HepG2 (cell line): ENCODE measurements around the gene ATP8B1. TPM values are rescaled to one million over a fixed set of nuclear protein-coding genes. Genes with fewer than 3 reads are reported as not detected.

Source experiments
- ATAC-seq: fragments of 200-7000 bp; cut with Tn5 transposase; 3 replicates; pipeline ENCODE4 v1.9.1; 2020; ENCODE audit warnings: mild to moderate bottlenecking, moderate library complexity
- BruUV-seq: library from RNA; stranded (reverse); fragments of 400-500 nt; replicated peaks from 2 replicates; lab custom pipeline; 2021; lab: Mats Ljungman, UMichigan
- CTCF ChIA-PET: fragments of 300-600 bp; formaldehyde crosslinking; extraction: SDS; loops from one replicate; lab custom pipeline; 2021; ENCODE audit warnings: low total read pairs, inconsistent platforms, low intra/inter-chr PET ratio; lab: Yijun Ruan, JAX
- POLR2A ChIA-PET: fragments of 350-600 bp; sonication (Branson Sonifier 250); formaldehyde crosslinking; loops from one replicate; lab custom pipeline; 2020; ENCODE audit warnings: antibody characterized with exemption, inconsistent platforms; lab: Yijun Ruan, JAX
- DNase-seq: peaks from one replicate; pipeline ENCODE4 v3.0.0-alpha.2; 2015; ENCODE audit warnings: low spot score
- FAIRE-seq: peaks from 3 replicates; lab custom pipeline; 2011; peaks lifted over from hg19 to GRCh38; lab: Jason Lieb, UNC
- H2AFZ ChIP-seq: one replicate; pipeline ENCODE4 v1.6.1; 2011; ENCODE audit warnings: low read length, inconsistent platforms
- H3K27ac ChIP-seq: fragments of 300-600 bp; 3 replicates; pipeline ENCODE4 v1.8.0; 2011; ENCODE audit warnings: mixed run types, mild to moderate bottlenecking, mixed read lengths, low read length, inconsistent platforms; ENCODE audit not compliant: insufficient read depth; ENCODE audit errors: extremely low read length
- H3K27me3 ChIP-seq, 2 experiments: fragments of 200-600 bp in 1 of 2; 2 replicates in 1 of 2; 3 replicates in 1 of 2; pipeline versions ENCODE4 v1.6.0 to v1.8.0; 2011; ENCODE audit warnings: low read length in 2 of 2, mild to moderate bottlenecking in 2 of 2, moderate library complexity in 2 of 2, inconsistent platforms in 1 of 2; ENCODE audit not compliant: insufficient read depth in 2 of 2, control insufficient read depth in 1 of 2
- H3K36me3 ChIP-seq, 2 experiments: fragments of 200-600 bp in 1 of 2; replicated peaks in 1 of 2; 2 replicates in 1 of 2; 3 replicates in 1 of 2; pipeline versions ENCODE4 v1.5.1 to v1.8.0; 2011; ENCODE audit warnings: low read length in 2 of 2, inconsistent platforms in 1 of 2; ENCODE audit not compliant: insufficient read depth in 2 of 2, control insufficient read depth in 1 of 2
- H3K4me1 ChIP-seq: 2 replicates; pipeline ENCODE4 v1.5.1; 2012; ENCODE audit warnings: low read length, inconsistent platforms; ENCODE audit not compliant: insufficient read depth
- H3K4me2 ChIP-seq: 2 replicates; pipeline ENCODE4 v1.6.0; 2011; ENCODE audit warnings: low read depth, low read length, inconsistent platforms
- H3K4me3 ChIP-seq, 3 experiments: fragments of 200-600 bp in 1 of 3; sonication (generic), shearing (Covaris generic) in 1 of 3; replicated peaks in 1 of 3; 2 replicates each; pipeline ENCODE4 v1.5.1; 2011 to 2016; ENCODE audit warnings: low read length in 3 of 3, inconsistent platforms in 2 of 3, low read depth in 2 of 3, mild to moderate bottlenecking in 2 of 3, control low read depth in 1 of 3, mixed read lengths in 1 of 3; ENCODE audit not compliant: insufficient read depth in 1 of 3
- H3K79me2 ChIP-seq: one replicate; pipeline ENCODE4 v1.6.1; 2011; ENCODE audit warnings: low read length, inconsistent platforms; ENCODE audit not compliant: insufficient read depth
- H3K9ac ChIP-seq: 2 replicates; pipeline ENCODE4 v1.6.0; 2011; ENCODE audit warnings: mild to moderate bottlenecking, low read depth, low read length, inconsistent platforms; ENCODE audit not compliant: insufficient read depth
- H3K9me3 ChIP-seq: 2 replicates; pipeline ENCODE4 v1.5.1; 2012; ENCODE audit warnings: mild to moderate bottlenecking, low read length
- H4K20me1 ChIP-seq: 2 replicates; pipeline ENCODE4 v1.6.0; 2011; ENCODE audit warnings: inconsistent platforms, mild to moderate bottlenecking, low read length, moderate library complexity; ENCODE audit not compliant: insufficient read depth
- ARID4A ChIP-seq: sonication (generic); formaldehyde crosslinking; IDR thresholded peaks from 2 replicates; pipeline ENCODE4 v1.5.0; 2020; ENCODE audit warnings: mild to moderate bottlenecking, missing genetic modification reagents, borderline replicate concordance
- ARNT ChIP-seq: fragments of 450-650 bp; IDR thresholded peaks from 2 replicates; pipeline ENCODE4 v1.6.1; 2017
- DMAP1 ChIP-seq: IDR thresholded peaks from 2 replicates; pipeline ENCODE4 v1.6.1; 2016
- EEA1 ChIP-seq: sonication (generic); formaldehyde crosslinking; IDR thresholded peaks from 2 replicates; pipeline ENCODE4 v1.5.1; 2020; ENCODE audit warnings: mild to moderate bottlenecking, missing genetic modification reagents, borderline replicate concordance
- EZH2 ChIP-seq: conservative IDR thresholded peaks from 2 replicates; pipeline ENCODE4 v1.6.1; 2012; ENCODE audit warnings: mild to moderate bottlenecking, low read depth, low read length, moderate library complexity
- PHF21A ChIP-seq: sonication (generic); formaldehyde crosslinking; IDR thresholded peaks from 2 replicates; pipeline ENCODE4 v1.5.0; 2020; ENCODE audit warnings: mild to moderate bottlenecking, missing genetic modification reagents
- SOX5 ChIP-seq: IDR thresholded peaks from 2 replicates; pipeline ENCODE4 v1.6.1; 2016; ENCODE audit warnings: borderline replicate concordance
- TSC22D2 ChIP-seq: sonication (generic); formaldehyde crosslinking; IDR thresholded peaks from 2 replicates; pipeline ENCODE4 v1.5.1; 2020; ENCODE audit warnings: missing genetic modification reagents, mild to moderate bottlenecking, borderline replicate concordance
- ZNF124 ChIP-seq: sonication (generic); formaldehyde crosslinking; IDR thresholded peaks from 2 replicates; pipeline ENCODE4 v1.4.0; 2020; ENCODE audit warnings: missing genetic modification reagents
- ZNF20 ChIP-seq: sonication (generic); formaldehyde crosslinking; IDR thresholded peaks from 2 replicates; pipeline ENCODE4 v1.4.0; 2020; ENCODE audit warnings: mild to moderate bottlenecking, moderate library complexity, missing genetic modification reagents
- ZNF503 ChIP-seq: sonication (generic); formaldehyde crosslinking; IDR thresholded peaks from 2 replicates; pipeline ENCODE4 v1.4.0; 2020; ENCODE audit warnings: missing genetic modification reagents
- ZNF512 ChIP-seq: sonication (generic); formaldehyde crosslinking; IDR thresholded peaks from 2 replicates; pipeline ENCODE4 v1.4.0; 2020; ENCODE audit warnings: mild to moderate bottlenecking, missing genetic modification reagents
- ZNF546 ChIP-seq: sonication (generic); formaldehyde crosslinking; conservative IDR thresholded peaks from 2 replicates; pipeline ENCODE4 v1.8.1; 2023; ENCODE audit warnings: mild to moderate bottlenecking, missing genetic modification reagents
- WGBS: methylation state at CpG from one replicate; pipeline ENCODE4 v1.1.6; 2017; ENCODE audit warnings: low lambda C conversion rate; 5-methylcytosine and 5-hydroxymethylcytosine counted together
- in situ Hi-C: cut with HindIII; loops from 2 replicates; pipeline ENCODE4 v1.10.0; 2017; ENCODE audit warnings: low pct_unique_long_range_greater_than_20kb; ENCODE audit not compliant: extremely low pct_ligation_motif_present
- intact Hi-C: fragments of 100-400 bp; cut with micrococcal nuclease; formaldehyde crosslinking; loops from one replicate; pipeline ENCODE4 v1.10.0; 2022; ENCODE audit not compliant: unreplicated experiment
- polyA plus RNA-seq, 8 experiments: library from polyadenylated mRNA; depleted of rRNA in 3 of 8; stranded (reverse) in 7 of 8; unstranded in 1 of 8; fragments of >200 nt; fragmentation: Illumina TruSeq in 4 of 8; extraction: Trizol in 4 of 8; gene quantifications; 2 replicates each; pipeline versions ENCODE4 v1.2.1 to v1.2.3, GENCODE V29; 2011 to 2016; ENCODE audit warnings: low read depth in 4 of 8, missing spikeins in 1 of 8, mixed read lengths in 1 of 8; ENCODE audit not compliant: insufficient read depth in 1 of 8
- total RNA-seq, 5 experiments: library from RNA; depleted of rRNA; stranded (reverse); fragments of >200 nt; fragmentation: Illumina TruSeq; extraction: Trizol; gene quantifications; 2 replicates each; pipeline ENCODE4 v1.2.3, GENCODE V29; 2016; ENCODE audit warnings: low read depth in 1 of 5

ATP8B1 gene
- total and polyA plus RNA-seq, 2 of the 13 experiments (the other 11 are each of a cell fraction or from before 2014, with no cell fraction given): 2.8 to 4.0 TPM

- intact Hi-C loops: no loop called here
- POLR2A ChIA-PET: interaction anchor here (0.9 kb wide), 1 partner anchor 44 kb away, joined by 5 read pairs; no protein-coding TSS in a partner anchor
- BruUV-seq: no TSS peak
- H3K27me3 ChIP-seq: no peaks in the 10 kb centered on the region
- H3K27ac ChIP-seq: no peak overlapping the region
- WGBS: 65% methylated on average over 1 of the region's 1 CpG
- CTCF ChIA-PET: no interaction called here
- H4K20me1 ChIP-seq: no peaks in the 10 kb centered on the region
- no peak for FAIRE-seq
- peaks cover 35% of the 10 kb centered on the region for H3K4me1 ChIP-seq
- H3K79me2 ChIP-seq: no peaks in the 10 kb centered on the region
- H2AFZ ChIP-seq: no peak overlapping the region
- H3K36me3 ChIP-seq: no peaks in the 10 kb centered on the region
- TF ChIP-seq EZH2: no peak
- no peak for TF ChIP-seq ZNF124
- no peak for TF ChIP-seq ZNF546 (CRISPR knock-in tag)
- TF ChIP-seq ARNT: no peak
- no peak for TF ChIP-seq SOX5 (CRISPR knock-in tag)
- TF ChIP-seq DMAP1 (CRISPR knock-in tag): no peak
- DNase-seq: no peak
- ATAC-seq: no peak
- no peak overlapping the region for H3K4me2 ChIP-seq
- H3K9me3 ChIP-seq: no peaks in the 10 kb centered on the region
- no peak overlapping the region for H3K4me3 ChIP-seq
- in situ Hi-C loops: no loop called here
- H3K9ac ChIP-seq: no peak overlapping the region
Observed at GRCh38 chr18:57753063-57753462, 50.1 kb downstream of the ATP8B1 start.

GRCh38 chr18:57749604-57749970 is 53.5 kb downstream of the ATP8B1 start:
- no peak overlapping the region for H3K4me3 ChIP-seq
- no peaks in the 10 kb centered on the region for H4K20me1 ChIP-seq
- CTCF ChIA-PET: no interaction called here
- in situ Hi-C loops: no loop called here
- H3K36me3 ChIP-seq: no peaks in the 10 kb centered on the region
- DNase-seq (no peak), ATAC-seq (no peak), FAIRE-seq (no peak)
- BruUV-seq: no TSS peak
- no peak overlapping the region for H3K27ac ChIP-seq
- POLR2A ChIA-PET: no interaction called here
- H3K9me3 ChIP-seq: no peaks in the 10 kb centered on the region
- H3K79me2 ChIP-seq: no peaks in the 10 kb centered on the region
- H3K4me2 ChIP-seq: no peak overlapping the region
- no peak overlapping the region for H3K9ac ChIP-seq
- H3K4me1 ChIP-seq: peaks cover 52% of the 10 kb centered on the region
- no peaks in the 10 kb centered on the region for H3K27me3 ChIP-seq
- intact Hi-C loops: no loop called here
- no peak overlapping the region for H2AFZ ChIP-seq
- WGBS: 92% methylated on average over 2 of the region's 2 CpGs
- TF ChIP-seq EEA1 (CRISPR knock-in tag): no peak
- TF ChIP-seq PHF21A (CRISPR knock-in tag): no peak
- no peak for TF ChIP-seq ARID4A
- TF ChIP-seq ZNF503 (CRISPR knock-in tag): no peak
- no peak for TF ChIP-seq TSC22D2 (CRISPR knock-in tag)
- no peak for TF ChIP-seq ZNF512 (CRISPR knock-in tag)
- TF ChIP-seq ZNF20 (CRISPR knock-in tag): no peak
